Stimulated activated CD4-positive, alpha-beta T cell treated with anti-CD3 and anti-CD28 coated beads, Interleukin-15, amount 100 ng/mL, for 48 hours (primary cell): ENCODE measurements around the gene GRIK1.

Source experiments
- DNase-seq, 2 donors: peaks; one replicate each; pipeline ENCODE4 v3.0.0-alpha.2; 2020; ENCODE audit warnings: low read depth in 2 of 2

Gene GRIK1

DNA sequence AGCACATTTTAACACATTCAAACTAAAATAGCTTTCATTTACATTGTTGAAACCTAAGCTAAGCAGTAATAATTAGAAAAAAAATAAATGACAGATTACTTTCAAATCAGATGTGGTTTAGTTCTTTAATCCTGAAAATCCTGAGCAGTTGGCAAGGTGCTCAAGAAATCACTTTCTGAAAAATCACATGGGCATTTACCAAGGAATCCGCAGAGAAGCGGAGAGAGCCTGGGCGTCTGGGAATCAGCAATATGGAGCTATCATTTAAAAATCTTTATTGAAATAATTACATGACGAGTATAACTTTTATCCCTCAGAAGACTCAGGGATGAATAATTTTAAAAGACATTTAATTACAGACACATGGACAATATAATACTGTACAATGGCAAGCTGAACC lies 30.2 kb downstream of the GRIK1 start:
- DNase-seq, result no peak

DNA sequence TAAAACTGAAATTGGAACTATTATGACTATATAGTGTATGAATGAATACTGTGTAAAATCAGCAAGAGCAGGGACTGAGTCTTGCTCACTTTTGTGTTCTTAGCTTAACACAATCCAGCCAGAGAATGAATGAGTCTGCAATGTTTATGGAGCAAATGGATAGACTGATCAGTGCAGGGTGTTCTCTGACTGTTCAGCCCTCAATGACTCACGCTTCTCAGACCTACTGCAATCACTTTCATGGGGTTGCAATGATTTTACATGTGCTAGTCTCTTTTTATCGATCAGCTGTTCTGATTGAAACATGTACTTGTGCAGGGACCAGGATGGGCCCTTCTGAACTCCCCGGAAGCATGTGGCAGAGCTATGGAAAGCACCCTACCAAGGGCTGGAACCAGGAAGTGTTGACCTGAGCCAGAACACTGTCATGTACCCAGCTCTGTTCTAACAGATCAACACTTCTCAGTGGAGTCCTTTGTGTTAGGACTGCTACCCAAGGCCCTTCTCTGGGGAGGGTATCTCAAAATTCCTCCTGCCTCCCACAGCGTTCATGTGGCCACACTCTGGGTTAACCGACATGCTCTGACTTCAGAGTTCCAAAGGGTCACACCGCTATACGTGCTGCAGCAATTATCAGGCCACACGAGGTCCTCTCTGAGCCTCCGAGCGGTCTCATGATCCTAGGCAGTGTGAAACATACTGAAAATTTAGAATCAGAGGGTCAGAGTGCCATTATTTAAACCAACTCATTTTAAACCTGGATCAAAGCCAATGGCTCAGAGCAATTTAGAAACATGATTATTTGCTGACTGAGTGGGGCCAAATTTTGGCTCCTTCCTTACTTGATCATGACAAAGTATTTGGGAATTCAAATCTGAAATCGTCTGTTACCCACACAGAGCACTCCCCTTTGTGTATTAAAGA lies 35.2 kb downstream of the GRIK1 start:
- DNase-seq, result no peak

DNA sequence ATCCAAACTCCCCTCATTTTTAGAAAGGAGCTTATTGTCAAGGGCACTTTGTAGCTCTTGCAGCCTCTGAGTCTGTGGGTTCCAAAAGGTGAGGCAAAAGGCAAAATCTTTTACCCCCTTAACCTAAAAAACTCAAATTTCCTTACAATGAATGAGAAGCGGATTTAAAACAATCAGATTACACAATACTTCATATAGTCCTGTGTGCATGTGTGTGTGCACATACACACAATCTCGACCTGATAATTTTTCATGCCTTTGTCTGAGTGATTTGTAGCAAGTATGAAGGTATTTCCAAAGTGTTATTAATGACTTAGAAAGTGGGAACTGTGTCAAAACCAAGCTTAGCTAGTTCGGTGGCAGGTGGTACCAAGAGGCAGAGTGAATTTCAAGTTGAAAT lies 42.9 kb downstream of the GRIK1 start:
- DNase-seq, result no peak

DNA sequence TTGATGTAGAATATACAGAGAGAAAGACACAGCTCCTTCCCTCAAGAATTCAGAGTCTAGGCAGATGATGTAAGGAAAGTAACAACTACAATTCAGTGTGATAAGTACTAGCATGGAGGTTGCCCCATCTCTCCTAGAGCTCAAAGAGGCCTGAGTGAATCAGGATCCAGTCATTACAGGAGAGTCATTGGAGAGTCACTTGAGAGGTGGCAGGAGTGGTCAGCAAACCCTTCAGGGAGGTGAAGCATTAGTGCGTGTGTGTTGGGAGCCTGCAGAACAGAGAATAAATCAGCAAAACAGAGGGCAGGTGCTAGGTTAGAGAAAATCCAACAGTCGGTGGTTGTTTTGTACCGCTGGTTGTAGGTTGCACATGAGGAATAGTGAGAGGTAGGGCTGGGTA lies 46.1 kb downstream of the GRIK1 start:
- DNase-seq, result no peak

DNA sequence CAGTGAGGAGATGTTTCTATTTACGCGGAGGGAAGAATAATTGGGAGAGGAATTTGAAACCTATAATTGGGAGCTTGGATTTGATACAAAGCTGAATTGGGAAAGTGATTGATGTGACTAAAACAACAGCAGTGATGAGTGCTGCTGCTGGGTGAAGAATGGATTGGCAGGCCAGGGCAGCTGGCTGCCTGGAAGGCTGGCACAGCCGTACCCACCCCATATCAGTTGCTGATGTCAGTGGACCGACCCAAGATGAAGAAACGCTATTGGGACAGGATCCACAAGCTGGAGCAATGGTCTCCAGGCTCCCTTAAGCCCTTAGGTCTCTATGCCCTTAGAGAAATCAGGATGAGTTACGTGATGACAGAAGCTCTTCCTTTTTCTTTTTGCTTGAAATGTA lies 47.4 kb downstream of the GRIK1 start:
- DNase-seq, result no peak

DNA sequence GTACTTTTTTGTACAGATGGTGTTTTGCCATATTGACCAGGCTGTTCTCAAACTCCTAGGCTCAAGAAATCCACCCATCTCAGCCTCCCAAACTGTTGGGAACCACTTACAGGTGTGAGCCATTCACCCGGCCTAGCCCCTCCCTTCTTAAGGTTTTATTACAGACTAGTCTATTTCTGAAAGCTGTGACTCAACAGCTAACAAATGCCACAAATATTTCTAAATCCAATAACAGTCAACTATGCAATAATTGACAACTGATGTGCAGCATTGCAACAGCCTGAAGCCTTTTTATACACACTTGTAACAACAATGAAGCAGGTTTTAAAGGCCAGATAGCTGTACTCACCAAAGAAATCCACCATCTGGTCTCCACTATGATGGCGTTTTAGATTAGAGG lies 51.4 kb downstream of the GRIK1 start:
- no peak for DNase-seq

DNA sequence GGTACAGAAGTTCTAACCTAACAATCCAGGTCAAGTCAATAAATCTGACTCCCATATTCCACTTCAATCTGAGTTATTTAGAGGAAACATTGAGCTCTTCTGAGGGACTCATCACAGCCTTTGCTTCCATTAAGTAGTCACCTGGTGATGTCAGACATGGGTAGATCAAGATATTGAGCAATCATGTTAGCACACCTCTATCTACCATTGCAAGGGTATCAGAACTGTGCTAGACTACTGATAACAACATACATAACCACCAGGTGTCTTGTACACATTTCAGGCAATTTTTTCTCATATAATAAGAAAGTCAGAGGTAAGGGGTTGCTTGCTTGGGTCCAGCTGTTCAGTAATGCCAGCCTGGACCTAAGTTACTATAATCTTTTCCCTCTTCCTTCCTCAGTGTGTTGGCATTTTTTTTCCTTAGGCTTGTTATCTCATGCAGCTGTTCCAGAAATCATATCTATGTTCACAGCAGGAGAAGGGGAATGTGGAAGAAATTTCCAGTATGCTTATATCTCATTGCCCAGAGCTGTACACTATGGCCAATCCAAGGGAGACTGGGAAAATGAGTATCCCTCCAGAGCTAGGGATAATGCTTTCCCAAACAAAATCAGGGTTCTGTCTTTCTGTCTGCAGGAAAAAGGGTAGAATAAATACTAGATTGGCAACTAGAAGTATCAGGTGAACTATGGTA lies 52.3 kb downstream of the GRIK1 start:
- DNase-seq, result no peak

DNA sequence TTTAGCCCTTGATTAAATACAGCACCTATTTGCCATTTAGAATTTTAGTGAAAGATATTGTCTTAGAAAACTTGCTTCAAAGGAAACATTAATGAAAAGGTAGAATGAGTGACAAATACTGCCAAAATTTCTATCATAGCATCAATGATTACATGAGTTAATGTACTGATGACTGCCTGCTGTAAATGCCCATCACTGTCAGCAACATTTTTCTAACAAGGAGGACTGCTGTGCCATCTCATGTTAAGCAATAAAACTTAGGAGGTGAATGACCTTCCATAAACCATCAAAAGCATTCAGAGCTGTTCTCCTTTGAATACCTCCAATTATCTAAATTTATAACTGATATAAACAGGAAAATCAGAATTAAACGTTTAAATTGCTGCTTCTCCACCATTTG lies 54.3 kb downstream of the GRIK1 start:
- no peak for DNase-seq

DNA sequence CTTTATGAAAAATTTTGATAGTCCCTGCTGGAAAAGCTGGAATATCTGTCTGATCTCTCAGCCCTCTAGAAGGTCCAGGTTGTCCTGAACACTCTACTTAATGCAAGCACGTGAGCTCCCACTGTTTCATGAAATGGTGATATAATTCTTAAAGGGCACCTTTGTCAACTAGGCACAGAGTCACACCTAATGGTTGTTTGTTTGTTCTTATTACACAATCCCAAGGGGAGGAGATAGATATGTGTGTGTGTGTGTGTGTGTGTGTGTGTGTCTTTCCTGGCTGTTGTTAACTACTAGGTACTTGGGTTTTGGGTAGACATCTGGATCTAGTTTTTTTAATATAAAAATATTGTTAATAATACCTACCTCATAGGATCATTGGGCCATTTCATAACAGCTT lies 63.9 kb downstream of the GRIK1 start:
- DNase-seq, result no peak

DNA sequence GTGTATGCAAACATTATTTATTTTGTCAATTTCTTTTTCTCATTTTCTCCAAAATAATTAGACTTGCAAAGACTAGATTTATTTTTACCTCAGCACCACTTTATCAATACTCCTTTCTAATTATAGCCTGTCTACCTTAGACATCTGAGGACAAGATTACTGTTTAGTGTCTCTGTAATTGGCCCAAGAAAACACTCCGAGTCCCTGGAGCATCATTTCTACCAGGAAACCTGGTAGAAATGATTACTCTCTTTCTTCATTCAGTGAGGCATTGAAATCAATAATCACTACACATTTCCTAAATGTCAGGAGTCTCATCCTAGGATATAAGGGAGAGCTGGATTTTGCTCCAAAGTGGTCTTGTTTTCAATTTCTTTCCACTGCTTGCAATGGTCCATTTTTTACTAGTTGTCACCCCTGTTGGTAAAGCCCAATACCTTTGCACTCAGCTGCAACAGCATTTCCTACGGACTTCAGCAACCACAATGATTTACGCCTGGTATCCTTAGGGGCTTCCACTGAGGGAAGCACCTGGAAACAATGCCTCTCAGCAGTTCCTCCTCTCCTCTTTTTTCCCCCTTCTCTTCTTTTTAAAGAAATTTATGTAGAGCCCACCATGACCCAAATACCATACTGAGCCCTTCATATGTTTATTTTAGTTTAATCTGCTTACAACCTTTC lies 64.6 kb downstream of the GRIK1 start:
- DNase-seq, result no peak

DNA sequence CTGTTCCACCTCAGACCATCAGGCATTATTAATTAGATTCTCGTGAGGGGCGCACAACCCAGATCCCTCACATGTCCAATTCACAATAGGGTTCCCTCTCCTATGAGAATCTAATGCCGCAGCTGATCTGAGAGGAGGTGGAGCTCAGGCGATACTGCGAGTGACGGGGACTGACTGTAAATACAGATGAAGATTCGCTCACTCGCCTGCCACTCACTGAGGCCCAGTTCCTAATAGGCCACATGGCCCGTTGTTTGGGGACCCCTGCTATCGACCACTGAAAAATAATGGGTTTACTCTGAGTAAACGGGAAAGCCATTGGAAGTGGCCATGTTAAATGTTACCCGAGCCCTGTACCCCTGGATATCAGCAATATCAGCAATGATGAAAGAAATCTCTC lies 65.9 kb downstream of the GRIK1 start:
- no peak for DNase-seq

DNA sequence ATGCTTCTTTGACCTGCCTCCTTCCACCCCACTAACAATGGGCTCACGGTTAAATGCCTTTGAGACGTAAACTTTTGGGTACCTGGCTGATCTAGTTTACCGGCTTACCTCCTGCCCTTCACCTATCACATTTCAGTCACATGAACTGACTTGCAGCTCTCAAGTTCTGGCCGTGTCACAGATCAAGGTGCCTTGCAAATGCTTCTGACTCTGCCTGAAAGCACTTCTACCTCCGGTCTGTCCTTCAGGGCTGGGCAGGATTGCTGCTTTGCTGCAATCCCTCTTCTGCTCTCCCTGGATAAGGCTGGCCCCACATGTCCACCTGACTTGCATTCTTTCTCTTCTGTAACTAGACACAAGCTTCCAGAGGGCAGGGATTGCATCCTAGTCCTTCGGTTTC lies 69.0 kb downstream of the GRIK1 start:
- no peak for DNase-seq

DNA sequence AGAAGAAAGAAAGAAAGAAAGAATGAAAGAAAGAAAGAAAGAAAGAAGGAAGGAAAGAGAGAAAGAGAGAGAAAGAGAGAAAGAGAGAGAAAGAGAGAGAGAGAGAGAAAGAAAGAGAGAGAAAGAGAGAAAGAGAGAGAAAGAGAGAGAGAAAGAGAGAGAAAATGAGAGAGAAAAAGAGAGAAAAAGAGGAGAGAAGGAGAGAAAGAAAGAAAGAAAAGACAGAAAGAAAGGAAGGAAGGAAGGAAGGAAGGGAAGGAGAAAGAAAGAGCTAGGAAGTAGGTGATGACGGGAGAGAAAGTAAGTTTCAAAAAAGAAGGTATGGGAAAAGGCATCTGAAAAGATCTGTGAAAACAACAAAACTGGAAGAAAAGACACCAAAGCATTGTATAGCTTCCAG lies 72.0 kb downstream of the GRIK1 start:
- DNase-seq, result no peak

DNA sequence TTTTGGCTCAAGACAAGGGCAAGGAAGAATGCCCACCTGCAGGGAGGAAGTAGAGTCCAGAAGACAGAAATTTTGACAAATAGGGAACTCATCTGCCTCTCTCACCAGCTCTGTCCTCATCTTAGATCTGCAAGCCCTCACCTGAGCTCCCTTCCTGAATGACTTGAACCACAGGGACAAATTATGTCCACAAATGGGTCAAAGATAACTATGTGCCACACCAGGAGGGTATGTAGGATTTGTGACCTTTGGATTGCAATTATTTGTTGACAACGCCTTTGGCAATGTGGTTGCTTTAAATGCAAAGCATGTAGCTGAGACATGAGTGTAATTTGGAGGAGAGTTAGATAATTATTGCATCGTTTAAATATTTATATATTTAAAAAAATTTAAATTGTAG lies 79.5 kb downstream of the GRIK1 start:
- no peak for DNase-seq

DNA sequence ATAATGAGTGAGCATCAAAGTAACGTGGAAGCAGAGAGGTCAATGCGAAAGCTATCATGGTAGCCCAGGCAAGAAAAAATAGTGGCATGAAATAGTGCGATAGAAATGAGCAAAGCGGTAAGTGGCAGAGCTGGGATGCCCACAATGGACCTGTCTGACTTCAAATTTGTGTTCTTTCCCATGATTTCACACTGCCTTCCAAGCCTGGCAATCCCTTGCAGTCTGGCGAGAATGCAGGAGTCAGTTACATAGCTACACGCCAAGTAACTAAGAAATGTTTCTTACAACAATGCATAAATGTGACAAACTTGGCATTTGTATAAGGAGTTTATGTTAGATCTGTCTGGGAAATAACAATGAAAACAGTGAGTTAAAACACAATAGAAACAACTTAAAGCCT lies 82.6 kb downstream of the GRIK1 start:
- no peak for DNase-seq

DNA sequence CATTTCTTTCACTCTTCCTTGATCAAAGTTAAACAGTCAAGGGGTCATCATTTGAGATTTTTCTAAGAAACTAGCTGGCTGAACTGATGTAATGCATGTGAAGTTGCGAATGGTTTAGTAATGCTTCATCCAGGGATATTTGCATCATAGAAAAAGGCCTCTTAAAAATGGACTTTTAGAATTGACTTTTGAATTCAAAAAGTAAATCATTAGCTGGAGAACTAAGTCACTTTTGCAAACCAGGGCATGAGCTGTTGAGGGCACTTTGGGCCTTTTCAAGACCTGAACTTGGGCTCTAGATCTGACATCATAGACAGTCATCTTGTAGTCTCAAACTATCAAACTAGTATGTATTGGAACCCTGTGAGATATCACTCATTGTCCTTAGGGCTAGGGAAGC lies 85.0 kb downstream of the GRIK1 start:
- no peak for DNase-seq

DNA sequence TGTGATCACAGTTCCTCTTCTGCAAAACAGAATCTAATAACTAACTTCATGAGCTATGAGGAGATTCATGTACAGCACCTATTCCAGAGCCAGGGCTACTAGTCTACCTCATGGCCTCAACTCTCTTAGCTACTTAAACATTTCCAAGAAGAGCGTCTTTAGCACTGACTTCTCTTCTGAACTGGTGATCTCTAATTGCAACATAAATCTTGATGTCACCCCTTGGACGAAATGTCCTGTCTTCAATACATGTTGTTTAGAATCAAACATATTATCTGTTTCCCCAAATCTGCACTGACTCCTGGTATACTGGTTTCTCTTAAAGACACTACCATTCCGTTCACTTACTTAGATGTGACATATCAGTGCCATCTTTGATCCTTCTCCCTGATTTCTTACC lies 88.2 kb downstream of the GRIK1 start:
- no peak for DNase-seq

DNA sequence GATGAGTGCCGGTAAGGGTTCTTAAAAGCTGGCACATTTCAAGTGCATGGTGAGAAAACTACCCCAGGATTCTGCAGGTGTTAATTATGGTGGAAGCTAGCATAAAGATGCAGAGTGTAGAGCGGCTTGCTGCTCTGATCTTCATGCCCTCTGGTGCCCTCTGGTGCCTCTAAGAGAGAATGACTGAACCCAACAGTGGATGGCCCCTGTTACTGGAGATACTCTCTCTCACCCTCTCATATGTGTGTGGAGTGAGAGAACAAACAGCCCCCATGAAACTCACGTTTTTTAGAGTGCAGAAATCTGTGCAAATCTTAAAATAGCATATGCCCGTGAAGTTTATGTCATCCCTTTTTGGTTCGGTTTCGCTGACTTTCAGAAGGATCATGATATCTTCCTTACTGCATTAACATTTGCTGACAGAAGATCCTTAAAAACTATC lies 90.0 kb downstream of the GRIK1 start:
- DNase-seq, result peak; percentile 4 to 11

DNA sequence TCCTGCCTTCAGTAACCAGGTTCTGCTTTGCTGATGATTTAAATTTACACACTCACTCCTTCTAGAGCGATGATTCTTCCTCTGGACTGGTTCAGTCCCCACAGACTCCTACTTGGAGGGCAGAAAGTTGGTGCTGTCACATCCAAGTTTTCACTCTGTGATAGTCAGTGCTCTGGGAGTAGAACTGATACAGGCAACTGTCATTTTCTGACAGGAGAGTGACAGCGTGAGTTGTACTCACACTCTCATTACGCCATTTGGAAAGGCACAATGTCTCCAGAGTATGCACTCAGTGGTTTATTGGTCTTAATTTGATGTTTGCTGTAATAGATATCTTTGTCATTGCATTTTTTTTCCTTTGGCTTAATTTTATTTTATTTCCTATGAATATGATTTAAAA lies 96.0 kb downstream of the GRIK1 start:
- no peak for DNase-seq

DNA sequence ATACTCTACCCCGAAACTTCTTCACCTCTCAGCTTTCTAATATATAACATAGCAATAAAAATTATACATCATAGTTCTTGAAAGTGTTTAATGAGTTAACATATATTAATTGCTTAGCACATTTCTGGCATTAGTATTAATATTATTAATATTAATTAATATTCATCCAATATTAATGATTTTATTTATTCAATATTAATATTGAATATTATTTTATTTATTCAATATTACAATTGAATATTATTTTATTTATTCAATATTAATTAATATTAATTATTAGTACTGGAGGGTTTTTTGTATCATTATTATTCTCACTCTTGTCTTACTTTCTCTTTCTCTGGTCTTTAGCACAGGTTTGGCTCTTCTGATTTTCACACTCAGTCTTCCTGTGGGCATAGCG lies 105.2 kb downstream of the GRIK1 start:
- DNase-seq, result no peak

DNA sequence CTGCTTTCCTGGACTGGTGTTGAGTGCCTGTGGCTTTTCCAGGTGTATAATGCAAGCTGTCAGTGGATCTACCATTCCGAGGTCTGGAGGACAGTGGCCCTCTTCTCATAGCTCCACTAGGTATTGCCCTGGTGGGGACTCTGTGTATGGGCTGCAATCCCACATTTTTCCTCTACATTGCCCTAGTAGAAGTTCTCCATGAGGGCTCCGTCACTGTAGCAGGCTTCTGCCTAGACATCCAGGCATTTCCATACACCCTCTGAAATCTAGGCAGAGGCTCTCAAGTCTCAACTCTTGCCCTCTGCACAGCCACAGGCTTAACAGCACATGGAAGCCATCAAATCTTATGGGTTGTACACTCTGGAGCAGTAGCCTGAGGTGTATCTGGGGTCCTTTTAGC lies 107.6 kb downstream of the GRIK1 start:
- DNase-seq, result no peak

DNA sequence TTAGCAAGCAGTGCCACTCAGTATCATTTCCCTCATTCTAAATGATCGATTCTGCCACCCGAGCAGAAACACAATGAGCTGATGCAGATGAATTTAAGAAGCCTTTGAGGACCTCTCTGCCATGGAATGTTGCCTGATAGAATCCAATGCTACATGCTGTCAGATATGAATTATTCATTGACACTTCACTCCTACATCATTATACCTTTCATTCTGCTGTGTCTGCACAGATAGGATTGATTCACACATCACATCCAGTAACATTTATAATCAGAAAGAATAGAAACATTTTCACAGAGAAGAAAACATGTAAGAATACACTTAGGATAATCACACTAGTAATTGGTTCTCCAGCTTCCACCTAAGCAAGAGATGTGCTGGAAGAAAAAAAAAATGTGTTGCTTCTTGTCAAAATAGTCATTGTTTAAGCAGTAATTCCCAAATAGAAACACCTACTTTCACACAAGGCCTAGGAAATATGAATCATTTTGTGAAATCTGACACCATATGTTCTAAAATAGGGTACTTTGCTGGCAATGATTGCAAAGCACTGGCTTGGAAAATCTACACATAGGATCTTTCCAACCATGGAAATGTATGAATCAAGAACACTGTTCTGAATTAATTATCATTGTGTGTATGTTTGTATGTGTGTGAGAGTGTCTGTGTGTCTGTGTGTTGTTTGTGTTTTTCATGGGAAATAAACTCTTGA lies 110.1 kb downstream of the GRIK1 start:
- DNase-seq, result no peak
